NCI-H1105 (cell line): ENCODE results near the gene ACSL4.
"Not testable (repeated sequence)": the region's sequence is repeated elsewhere in the genome, so short reads cannot be mapped to it uniquely, and the experiment has no call there.

Experiments used
- DNase-seq: peaks from one replicate; lab custom pipeline; 2025; lab: John Stamatoyannopoulos, UW

ACSL4 gene

DNA sequence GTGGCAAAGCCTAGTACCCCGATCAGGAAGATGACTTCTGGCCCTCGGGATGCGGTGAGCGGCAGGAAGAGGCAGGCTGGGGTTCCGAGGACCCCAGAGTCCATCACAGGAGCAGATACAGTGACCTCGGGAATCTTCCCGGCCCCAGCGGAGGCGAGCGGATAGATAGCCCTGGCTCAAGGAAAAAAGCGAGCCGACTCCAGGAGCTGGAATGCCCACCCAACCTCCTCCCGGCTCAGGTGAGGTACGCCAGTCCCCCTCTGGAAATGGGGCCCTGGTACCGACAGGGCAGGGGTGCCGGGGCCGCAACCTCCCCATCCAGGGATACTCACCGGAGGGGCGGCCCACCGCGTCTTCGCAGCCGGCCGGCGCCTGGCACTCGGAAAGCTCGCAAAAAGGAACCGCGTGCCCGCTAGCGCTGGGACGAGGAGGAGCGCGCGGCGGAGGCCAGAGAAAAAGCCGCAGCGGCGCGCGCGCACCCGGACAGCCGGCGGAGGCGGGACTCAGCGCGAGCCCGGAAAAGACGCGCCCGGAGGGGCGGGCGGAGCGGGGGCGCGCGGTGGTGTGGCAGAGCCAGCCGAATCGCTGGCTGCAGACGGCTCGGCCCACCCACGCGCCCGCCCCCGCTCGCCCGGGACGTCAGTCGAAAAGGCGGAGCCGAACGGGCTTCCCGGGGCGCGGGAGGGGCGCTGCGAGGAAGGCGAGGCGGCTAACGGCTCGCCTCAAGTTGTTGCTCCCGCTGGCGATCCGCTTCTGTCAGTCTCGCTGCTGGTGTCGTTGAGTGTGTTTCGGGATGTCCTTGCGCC is at the start of gene ACSL4:
ACSL4 (minus strand) TSS at position 451 of the 806 bp plus-strand sequence. CDS start 49,894 bp downstream, outside the sequence.
- peak; percentile 69 for DNase-seq

DNA sequence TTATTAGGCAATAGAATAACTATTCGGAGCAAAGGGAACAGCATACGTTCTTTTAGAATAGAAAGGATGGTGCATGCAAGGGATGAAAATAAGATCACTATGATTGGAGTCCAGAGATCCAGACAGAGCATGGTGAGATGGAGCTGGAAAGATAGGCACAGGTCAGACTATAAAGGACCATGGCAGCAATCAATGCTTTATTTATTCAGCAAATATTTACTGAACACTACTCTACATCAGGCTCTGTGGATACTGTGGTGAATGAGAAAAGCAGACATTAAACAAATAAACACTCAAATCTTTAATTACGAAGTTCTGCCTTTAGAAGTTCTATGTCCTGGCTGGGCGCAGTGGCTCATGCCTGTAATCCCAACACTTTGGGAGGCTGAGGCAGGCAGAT is 44.7 kb upstream of the ACSL4 start:
- no peak for DNase-seq

- no peak for DNase-seq
Measured at GRCh38 chrX:109776986-109777385, 43.9 kb upstream of the ACSL4 start.

GRCh38 chrX:109776432-109776831 is 43.4 kb upstream of the ACSL4 start:
- DNase-seq: no peak

GRCh38 chrX:109775386-109775785 is 42.3 kb upstream of the ACSL4 start:
- no peak for DNase-seq

DNA sequence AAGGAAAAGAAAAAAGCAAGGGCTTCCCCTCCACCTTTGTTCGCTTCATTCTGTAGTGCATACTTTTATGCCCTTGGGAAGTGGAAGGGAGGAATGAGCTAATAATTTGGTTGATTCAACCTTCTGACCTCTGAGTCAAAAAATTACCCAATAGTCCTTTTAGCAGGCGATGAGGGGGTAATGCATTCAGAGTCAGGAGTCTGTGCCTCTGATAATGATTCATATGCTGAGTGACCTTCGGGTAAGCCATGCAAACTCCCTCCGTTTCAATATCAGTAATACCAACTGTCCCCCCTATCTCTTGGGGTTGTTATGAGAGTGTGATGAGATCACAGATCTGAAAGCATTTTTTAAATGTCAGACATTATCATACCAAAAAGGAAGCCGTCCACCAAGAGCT is 41.6 kb upstream of the ACSL4 start:
- no peak for DNase-seq

DNA sequence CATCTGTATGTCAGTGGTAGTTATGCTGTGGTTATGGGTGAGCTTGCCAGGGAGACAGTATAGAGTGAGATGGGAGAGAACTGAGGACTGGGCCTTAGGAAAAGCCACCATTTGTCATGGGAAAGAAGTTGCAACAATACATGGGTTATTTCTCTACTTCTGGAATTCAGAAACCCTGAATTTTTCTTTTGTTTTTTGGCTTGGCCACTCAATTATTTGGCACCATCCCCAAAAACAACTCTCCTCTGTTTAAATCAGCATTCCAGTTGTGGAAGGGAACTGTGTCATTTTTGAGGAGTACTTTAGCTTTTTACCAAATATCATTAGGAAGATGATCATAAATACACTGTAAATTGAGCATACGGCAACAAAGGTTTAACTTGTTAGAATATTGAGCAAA is 41.1 kb upstream of the ACSL4 start:
- DNase-seq: no peak

DNA sequence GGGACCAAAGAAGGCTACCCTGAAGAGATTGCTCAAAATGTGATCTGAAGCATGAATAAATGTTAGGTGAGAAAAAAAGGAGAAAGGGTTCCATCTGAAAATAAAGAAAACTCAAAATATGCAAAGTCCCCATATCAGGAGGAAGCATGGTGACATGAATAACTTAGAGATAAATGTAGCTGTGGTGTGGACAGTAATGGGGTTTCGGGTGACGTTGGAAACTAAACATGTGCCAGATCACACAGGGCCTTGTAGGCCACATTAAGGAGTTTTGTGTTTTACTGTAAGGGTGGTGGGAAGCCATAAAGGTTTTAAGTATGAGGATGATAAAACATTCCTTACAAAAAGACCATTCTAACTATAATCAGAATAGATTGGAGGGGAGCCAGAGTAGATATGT is 40.3 kb upstream of the ACSL4 start:
- DNase-seq: no peak

GRCh38 chrX:109770780-109771179 is 37.7 kb upstream of the ACSL4 start:
- DNase-seq: no peak

GRCh38 chrX:109760922-109761250 is 27.8 kb upstream of the ACSL4 start:
- DNase-seq: no peak

- peak; percentile 30 for DNase-seq
Measured at GRCh38 chrX:109760209-109760921, 27.3 kb upstream of the ACSL4 start.

DNA sequence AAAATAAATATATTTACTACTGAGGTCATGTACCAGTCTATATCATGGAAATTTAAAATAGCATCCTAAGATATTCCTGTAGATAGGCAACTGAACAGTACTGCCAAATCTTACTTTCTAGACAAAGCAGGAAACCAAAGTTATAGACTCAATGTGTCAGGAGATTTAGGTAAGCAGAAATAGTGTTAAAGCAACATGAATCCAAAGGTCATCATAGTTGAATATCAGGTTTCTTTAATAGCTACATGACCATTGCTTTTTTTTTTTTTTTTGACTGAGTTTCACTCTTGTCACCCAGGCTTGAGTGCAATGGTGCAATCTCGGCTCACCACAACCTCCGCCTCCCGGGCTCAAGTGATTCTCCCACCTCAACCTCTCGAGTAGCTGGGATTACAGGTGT is 20.2 kb upstream of the ACSL4 start:
- DNase-seq: no peak

DNA sequence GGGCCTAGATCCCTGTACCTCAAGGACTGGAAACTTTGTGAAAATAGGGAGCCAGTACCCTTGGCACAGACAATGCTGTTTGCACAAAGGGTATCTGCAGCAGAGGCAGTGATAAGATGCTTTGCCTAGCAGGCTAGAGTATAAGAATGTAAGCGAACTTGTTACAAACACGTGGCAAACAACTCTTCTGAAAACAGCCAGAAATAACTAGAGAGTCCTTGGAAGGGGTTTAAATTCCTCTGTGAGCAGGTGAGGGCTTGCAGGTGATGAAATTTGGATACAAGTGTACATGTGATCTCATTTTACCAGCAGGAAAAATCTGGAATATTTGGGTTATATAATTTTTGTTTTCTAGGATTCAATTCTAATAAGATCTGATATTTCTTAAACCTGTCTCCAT is 18.6 kb upstream of the ACSL4 start:
- no peak for DNase-seq

GRCh38 chrX:109749207-109749606 is 16.1 kb upstream of the ACSL4 start:
- DNase-seq: no peak

DNA sequence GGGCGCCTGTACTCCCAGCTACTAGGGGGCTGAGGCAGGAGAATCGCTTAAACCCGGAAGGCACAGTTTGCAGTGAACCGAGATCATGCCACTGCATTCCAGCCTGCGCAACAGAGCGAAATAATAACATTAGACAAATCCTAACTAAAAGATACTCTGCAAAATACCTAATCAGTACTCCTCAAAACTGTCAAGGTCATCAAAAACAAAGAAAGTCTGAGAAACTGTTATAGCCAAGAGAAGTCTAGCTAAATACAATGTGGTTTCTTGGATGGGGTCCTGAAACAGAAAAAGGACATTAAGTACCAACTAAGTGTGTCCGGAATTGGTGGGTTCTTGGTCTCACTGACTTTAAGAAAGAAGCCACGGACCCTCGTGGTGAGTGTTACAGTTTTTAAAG is 14.6 kb upstream of the ACSL4 start:
- DNase-seq: no peak

DNA sequence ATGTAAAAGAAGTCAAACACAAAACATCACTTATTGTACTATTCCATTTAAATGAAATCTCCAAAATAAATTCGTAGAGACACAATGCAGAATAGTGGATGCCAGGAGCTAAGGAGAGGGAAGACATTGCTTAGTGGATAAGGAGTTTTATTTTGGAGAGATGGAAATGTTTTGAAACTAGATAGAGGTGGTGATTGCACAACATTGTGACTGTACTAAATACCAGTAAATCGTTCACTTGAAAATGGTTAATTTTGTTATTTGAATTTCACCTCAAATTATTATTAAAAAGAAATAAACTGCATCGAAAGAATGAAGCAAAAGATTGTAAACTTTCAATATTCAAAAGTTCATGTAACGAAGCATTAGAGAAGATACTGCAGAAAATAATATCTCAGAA is 9.7 kb upstream of the ACSL4 start:
- DNase-seq: no peak

DNA sequence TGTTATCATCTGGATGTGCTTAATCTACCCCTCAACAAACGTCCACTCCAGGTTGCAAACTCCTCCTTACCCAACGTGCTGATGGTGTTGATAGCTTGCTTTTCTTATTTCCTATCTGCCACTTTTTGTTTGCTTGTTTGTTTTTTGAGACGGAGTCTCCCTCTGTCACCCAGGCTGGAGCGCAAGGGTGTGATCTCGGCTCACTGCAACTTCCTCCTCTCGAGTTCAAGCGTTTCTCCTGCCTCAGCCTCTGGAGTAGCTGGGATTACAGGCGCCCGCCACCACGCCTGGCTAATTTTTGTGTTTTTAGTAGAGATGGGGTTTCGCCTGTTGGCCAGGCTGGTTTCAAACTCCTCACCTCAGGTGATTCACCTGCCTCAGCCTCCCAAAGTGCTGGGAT is 7.8 kb upstream of the ACSL4 start:
- DNase-seq: not testable (repeated sequence)

DNA sequence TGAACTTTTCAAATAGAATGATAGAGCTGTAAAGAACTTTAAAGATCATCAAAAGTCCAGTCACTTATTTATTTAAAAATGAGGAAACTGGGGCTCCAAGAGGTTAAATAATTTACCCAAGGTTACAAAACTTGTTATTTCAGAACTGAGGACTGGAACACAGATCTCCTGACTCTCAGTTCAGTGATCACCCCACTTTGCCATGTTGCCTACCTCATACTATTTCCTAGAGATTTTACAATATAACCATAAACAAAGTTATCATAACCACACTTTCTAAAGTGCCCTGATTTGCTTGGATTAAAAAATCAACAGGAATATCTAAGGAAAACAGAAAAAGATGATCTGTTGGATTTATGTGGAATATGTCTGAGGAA is 7.4 kb upstream of the ACSL4 start:
- DNase-seq: no peak

DNA sequence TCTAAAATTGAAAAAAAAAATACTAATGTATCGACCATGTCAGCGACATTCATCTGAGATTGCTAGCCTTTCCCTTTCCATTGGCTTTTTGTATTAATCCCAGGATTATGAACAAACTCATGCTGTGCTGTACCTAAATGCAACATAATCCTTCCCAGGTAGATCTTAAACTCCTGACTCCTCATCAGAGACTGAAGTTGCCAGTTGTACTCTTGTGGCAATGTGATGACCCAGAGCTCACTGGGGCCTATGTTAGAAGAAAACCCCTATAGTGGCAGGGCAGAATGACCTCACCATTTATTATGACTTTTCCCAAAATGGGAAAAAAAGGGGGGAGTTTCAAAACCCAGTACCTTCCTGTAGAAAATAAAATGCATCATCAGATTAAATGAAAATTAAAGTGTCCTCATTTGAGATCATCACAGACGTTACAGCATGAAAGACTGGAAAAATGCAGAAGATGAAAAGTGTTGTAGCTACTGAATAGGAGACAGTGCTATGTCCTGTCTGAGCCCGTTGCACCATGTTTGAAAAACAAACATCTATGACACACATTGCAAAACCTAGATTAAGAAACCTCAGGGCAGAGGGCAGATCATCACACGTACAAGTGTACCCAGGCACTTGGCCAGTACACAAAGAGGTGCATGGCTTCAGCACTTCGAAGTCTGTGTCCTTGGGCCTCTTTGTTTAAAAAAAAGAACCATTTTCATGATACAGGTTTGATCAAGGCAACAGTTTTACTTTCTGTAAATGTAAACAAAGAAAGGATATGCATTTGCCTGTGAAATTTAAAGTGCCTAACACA is 6.8 kb upstream of the ACSL4 start:
- no peak for DNase-seq

GRCh38 chrX:109735202-109735744 is 2.2 kb upstream of the ACSL4 start:
- no peak for DNase-seq

DNA sequence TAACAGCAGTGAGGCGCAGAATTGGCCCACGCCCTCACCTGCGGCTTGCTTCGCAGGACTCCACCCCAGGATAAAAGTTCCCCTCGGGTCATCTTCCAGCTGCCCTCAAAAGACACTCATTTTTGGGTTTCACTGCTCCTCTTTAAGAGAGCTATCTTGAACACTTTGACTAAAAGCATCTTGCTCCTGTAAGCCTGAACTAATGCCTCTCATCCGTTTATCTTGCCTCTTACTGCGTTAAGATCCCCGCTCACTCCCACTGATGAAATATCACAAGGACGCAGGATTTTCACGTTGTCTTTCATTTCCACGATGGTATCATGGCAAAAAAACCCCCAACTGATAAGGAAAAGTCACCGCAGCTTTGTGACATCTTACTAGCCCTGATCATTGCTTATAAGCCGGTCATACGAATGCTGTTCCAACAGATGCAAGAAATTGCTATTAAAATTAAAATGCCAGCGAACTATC is 591 bp upstream of the ACSL4 start:
- DNase-seq: no peak

DNA sequence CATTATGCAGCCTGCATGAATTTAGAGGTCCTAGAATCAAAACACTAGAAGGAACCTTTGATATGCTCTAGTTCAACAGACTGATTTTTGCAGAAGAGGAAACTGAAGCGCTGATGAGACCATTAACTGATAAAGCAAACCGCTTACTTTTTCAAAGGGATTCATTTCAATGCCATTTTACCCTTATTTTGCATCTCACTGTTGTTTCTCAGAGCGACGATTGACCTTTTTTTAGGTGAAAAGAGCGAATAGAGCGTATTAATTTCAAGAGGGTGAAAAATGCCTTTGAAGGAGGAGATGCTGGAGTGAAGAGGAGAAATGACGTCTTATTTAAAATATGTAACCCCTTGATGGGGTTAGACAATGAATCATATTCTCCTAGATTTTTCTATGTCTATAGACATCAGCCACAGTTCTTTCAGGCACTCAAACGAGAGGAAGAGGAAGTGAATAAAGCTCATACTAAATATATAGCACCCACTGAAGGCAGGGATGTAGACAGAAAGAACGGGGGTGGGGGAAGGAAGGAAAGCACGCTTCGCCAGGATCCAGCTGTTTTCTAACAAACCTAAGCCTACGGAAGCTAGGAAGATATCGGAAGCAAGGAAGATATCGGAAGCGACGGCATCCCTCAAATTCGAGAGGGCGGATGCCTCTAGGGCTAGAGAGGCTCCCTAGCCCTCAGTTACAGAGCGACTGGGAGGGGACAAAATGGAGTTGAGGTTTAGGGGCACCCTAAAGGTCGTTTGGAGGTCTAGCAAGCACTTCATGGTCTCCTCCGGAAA is 848 bp downstream of the ACSL4 start:
- no peak for DNase-seq
